GM12865 (cell line): Measurements from ENCODE around the gene PCDH15.

Source experiments
- DNase-seq: peaks from one replicate; pipeline ENCODE4 v3.0.0; 2010; ENCODE audit warnings: low read depth
- H3K4me3 ChIP-seq: 2 replicates; pipeline ENCODE4 v1.5.1; 2011; ENCODE audit warnings: mild to moderate bottlenecking, low read depth, low read length, control low read depth
- TF ChIP-seq, protein P1 (sequence below): IDR thresholded peaks from 2 replicates; pipeline ENCODE4 v1.5.1; 2011; ENCODE audit warnings: low read length, control low read depth, low read depth, inconsistent platforms; ENCODE audit not compliant: insufficient read depth; ENCODE audit errors: missing control alignments

The PCDH15 gene

DNA sequence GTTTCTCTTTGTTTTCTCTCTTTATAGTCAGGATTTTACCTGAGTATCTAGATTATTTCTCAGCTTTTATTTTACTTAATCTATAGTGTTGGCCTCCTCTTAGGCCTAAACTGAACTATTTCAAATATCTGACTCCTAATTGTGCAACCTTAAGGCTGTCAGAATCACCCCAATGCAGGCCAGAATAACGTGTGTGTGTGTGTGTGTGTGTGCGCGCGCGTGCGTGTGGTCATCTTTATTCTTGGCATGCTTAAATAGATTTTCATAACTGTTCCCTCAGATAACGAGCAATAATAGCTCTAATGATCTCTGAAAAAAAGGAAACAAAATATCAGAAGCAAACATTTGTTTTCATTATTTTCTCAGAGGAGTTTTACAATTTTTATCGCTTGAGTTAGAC lies 92.4 kb downstream of the PCDH15 start:
- DNase-seq, result no peak
- TF ChIP-seq, protein P1, sequence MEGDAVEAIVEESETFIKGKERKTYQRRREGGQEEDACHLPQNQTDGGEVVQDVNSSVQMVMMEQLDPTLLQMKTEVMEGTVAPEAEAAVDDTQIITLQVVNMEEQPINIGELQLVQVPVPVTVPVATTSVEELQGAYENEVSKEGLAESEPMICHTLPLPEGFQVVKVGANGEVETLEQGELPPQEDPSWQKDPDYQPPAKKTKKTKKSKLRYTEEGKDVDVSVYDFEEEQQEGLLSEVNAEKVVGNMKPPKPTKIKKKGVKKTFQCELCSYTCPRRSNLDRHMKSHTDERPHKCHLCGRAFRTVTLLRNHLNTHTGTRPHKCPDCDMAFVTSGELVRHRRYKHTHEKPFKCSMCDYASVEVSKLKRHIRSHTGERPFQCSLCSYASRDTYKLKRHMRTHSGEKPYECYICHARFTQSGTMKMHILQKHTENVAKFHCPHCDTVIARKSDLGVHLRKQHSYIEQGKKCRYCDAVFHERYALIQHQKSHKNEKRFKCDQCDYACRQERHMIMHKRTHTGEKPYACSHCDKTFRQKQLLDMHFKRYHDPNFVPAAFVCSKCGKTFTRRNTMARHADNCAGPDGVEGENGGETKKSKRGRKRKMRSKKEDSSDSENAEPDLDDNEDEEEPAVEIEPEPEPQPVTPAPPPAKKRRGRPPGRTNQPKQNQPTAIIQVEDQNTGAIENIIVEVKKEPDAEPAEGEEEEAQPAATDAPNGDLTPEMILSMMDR, result no peak
- H3K4me3 ChIP-seq, result no peak overlapping the region

DNA sequence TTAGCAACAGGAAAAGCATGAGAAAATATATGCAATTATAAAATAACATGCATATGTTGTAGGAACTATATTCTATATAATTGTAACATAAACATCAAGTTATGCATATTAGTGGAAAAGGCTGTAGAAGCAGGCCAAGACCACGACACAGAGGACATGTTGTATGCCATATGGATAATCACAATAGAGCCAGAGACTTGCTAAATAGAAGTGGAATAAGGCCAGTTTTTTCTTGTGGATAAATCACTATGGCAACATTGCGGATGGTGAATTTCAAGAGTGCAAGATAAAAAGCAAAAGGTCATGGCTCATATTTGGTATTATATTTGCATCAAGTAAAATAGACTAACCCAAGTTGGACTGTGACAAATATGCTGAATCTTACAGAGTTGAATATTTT lies 93.0 kb downstream of the PCDH15 start:
- no peak overlapping the region for H3K4me3 ChIP-seq
- DNase-seq, result no peak
- TF ChIP-seq, protein P1, result no peak

DNA sequence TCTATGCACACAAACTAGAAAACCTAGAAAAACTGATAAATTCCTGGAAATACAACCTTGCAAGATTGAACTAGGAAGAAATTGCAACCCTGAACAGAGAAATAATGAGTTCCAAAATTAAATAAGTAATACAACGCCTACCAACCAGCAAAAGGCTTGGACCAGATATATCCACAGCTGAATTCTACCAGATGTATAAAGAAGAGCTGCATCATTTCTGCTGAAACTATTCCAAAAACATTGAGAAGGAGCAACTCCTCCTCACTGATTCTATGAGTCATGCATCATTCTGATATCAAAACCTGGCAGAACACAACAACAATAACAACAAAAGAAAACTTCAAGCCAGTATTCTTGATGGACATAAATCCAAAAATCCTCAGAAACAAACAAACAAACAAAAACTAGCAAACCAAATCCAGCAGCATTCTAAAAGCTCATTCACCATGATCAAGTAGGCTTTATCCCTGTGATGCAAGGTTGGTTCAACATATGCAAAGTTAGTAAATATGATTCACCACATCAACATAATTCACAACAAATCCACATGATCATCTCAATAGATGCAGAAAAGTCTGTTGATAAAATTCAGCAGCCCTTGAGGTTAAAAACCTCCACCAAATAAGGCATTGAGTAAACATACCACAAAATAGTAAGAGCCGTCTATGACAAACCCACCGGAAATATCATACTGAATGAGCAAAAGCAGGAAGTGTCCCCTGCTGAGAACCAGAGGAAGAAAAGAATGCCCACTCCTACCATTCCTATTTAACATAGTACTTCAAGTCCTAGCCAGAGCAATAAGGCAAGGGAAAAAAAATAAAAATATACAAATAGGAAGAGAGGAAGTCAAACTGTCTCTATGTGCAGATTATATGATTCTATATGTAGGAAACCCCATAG lies 98.2 kb downstream of the PCDH15 start:
- TF ChIP-seq, protein P1, result no peak
- DNase-seq, result no peak
- H3K4me3 ChIP-seq, result no peak overlapping the region

GRCh38 chr10:54691331-54691730 lies 109.7 kb downstream of the PCDH15 start:
- H3K4me3 ChIP-seq, result no peak overlapping the region
- TF ChIP-seq, protein P1, result no peak
- no peak for DNase-seq

DNA sequence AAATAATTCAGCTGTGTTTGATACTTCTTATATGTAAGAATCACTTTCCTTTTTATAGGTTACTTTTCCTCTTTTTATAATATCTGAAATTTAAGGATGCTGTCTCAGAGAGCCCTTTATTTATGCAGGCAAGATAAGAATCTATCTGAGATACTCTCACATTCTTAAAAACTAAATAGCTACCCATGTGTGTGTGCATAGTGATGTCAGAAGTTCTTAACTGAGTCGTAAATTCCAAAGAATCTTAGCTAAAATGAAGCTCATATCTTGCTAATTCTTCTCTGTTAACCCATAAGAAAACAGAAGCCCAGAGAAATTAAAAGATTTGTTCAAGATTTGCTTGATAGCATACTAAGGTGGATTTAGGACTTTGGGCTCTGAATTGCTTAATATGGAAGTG lies 118.5 kb downstream of the PCDH15 start:
- TF ChIP-seq, protein P1, result no peak

DNA sequence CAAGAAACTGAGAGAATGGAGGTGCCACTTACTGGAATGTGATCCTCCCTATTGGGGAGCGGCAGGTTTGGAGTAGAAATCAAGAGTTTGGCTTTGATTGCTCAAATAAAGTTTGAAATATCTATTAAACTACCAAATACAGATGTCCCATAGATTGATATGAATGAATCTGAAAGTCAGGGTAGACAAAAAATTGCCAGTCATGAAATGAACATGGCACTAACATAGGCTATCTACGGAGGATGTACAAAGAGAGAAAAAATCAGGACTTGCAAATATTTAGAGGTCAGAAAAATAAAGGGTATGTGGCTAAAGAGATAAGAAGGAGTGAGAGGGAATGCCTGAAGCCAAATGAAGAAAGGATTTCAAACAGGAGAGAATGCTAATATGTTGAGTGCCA lies 119.9 kb downstream of the PCDH15 start:
- DNase-seq, result no peak
- TF ChIP-seq, protein P1, result no peak
- no peak overlapping the region for H3K4me3 ChIP-seq

More for the DNA sequence above, 118.5 kb downstream of the PCDH15 start:
- no peak for DNase-seq
- no peak overlapping the region for H3K4me3 ChIP-seq
